ENCODE measurements around the gene NGB.

GRCh38 chr14:77246784-77247183, 24.2 kb downstream of the NGB start:
- TF ChIP-seq POLR2AphosphoS5 (IDR thresholded peaks at IDR 0.05; ENCODE audit: borderline replicate concordance, low read depth, low read length) (no peak), EZH2 (IDR thresholded peaks at IDR 0.05) (no peak)

Data from SK-N-MC (cell line).